Measurements from ENCODE around the gene DSTN.

Gene DSTN

DNA sequence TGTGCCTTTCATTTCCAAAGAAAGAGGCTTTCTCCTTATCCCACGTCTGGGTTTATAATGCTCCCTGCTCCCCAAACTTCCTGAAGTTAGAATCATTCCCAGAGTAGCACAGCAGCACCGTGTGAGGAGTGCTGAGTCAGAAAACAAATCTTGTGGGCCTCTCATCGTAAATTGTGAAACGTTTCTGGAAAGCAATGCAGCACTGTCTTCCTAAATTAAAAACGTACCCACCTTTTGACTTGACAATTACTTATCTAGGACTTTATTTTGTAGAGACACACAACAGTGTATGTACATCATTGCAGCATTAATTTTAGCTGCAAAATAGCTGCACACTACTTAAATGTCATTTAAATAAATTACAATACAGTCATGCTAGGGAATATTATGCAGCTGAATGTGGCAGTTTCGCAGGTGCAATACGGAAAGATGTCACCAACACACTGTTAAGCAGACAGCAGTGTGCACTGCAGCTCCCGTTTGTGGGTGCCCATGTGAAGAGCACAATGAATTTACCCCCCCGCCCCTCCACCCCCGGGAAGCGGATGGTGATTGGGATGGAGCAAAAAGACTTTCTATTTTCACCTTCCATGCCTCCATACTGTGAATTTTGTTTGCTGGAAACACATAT, 81.4 kb downstream of the DSTN start:
- Histone ChIP-seq H3K36me3 (ENCODE audit: control insufficient read depth, insufficient read depth, low read length) (peaks cover 1% of the 10 kb centered on the region), H3K4ac (ENCODE audit: low read depth, low read length) (no peak overlapping the region), H2BK15ac (replicated peaks; ENCODE audit: low read depth) (no peak overlapping the region), H2BK120ac (ENCODE audit: low read depth, low read length) (no peak overlapping the region), H3K18ac (ENCODE audit: low read length) (no peak overlapping the region), H3K79me2 (ENCODE audit: control insufficient read depth, insufficient read depth, low read length) (peaks cover 81% of the 10 kb centered on the region), H2AK5ac (ENCODE audit: low read length) (no peak overlapping the region), H3K4me3 (ENCODE audit: low read length) (no peak overlapping the region), H4K5ac (ENCODE audit: low read length) (no peak overlapping the region), H2BK5ac (ENCODE audit: low read length) (no peak overlapping the region), H4K8ac (ENCODE audit: low read depth, low read length) (no peak overlapping the region), H3K23ac (ENCODE audit: low read length) (no peak overlapping the region), H3K4me1 (ENCODE audit: control insufficient read depth, low read depth, low read length) (peaks cover 4% of the 10 kb centered on the region), H3K4me2 (ENCODE audit: low read length) (no peak overlapping the region), H3K9ac (ENCODE audit: low read length) (no peak overlapping the region), H3K79me1 (ENCODE audit: low read length) (peaks cover 48% of the 10 kb centered on the region), H3K27me3 (ENCODE audit: insufficient read depth, low read length, poor library complexity) (no peaks in the 10 kb centered on the region), H3K27ac (ENCODE audit: low read depth, low read length) (no peak overlapping the region), H3K56ac (ENCODE audit: low read length) (no peak overlapping the region)
- DNase-seq: no peak
- WGBS (ENCODE audit: extremely low coverage, insufficient coverage, low lambda C conversion rate): no CpG with 5 or more reads among the region's 11 CpGs

DNA sequence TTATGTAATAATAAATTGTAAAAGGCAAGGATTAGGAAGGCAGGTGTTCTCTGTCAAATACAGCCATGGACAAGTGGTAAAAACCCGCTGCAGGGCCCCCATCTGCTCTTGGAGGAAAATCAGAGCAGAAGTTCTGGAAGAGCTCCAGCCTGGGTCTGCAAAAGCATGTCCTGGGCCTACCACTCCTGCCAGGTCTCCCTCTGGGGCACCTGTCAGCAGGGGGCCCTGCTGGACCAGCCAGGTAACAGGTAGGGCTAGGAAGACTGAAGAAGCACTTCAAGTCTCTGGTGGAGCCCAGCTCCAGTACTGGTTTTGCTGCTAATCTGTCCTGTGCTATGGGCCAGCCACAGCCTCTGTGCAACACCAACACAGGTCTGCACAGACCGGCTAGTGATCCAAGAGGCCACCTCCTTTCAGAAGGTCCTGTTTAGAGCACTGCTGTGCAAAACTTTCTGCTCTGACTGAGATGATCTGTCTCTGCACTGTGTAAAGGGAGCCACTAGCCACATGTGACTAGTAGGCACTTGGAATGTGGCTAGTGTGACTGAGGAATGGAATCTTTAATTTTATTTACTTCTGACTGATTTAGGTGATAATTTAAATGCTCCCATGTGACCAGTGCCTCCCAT, 82.0 kb downstream of the DSTN start:
- H3K4ac ChIP-seq (ENCODE audit: low read depth, low read length): no peak overlapping the region
- no peaks in the 10 kb centered on the region for H3K27me3 ChIP-seq (ENCODE audit: insufficient read depth, low read length, poor library complexity)
- no peak overlapping the region for H3K4me3 ChIP-seq (ENCODE audit: low read length)
- H3K4me1 ChIP-seq (ENCODE audit: control insufficient read depth, low read depth, low read length): peaks cover 4% of the 10 kb centered on the region
- no peak overlapping the region for H2BK120ac ChIP-seq (ENCODE audit: low read depth, low read length)
- H3K9ac ChIP-seq (ENCODE audit: low read length): no peak overlapping the region
- H3K18ac ChIP-seq (ENCODE audit: low read length): no peak overlapping the region
- H4K5ac ChIP-seq (ENCODE audit: low read length): no peak overlapping the region
- H2AK5ac ChIP-seq (ENCODE audit: low read length): no peak overlapping the region
- no peak overlapping the region for H2BK5ac ChIP-seq (ENCODE audit: low read length)
- no peak overlapping the region for H3K4me2 ChIP-seq (ENCODE audit: low read length)
- H4K8ac ChIP-seq (ENCODE audit: low read depth, low read length): no peak overlapping the region
- no peak overlapping the region for H3K27ac ChIP-seq (ENCODE audit: low read depth, low read length)
- peaks cover 1% of the 10 kb centered on the region for H3K36me3 ChIP-seq (ENCODE audit: control insufficient read depth, insufficient read depth, low read length)
- H3K79me1 ChIP-seq (ENCODE audit: low read length): peaks cover 42% of the 10 kb centered on the region
- H3K56ac ChIP-seq (ENCODE audit: low read length): no peak overlapping the region
- no peak overlapping the region for H3K23ac ChIP-seq (ENCODE audit: low read length)
- no peak for DNase-seq
- H2BK15ac ChIP-seq (replicated peaks; ENCODE audit: low read depth): no peak overlapping the region
- no CpG with 5 or more reads among the region's 2 CpGs for WGBS (ENCODE audit: extremely low coverage, insufficient coverage, low lambda C conversion rate)
- peaks cover 78% of the 10 kb centered on the region for H3K79me2 ChIP-seq (ENCODE audit: control insufficient read depth, insufficient read depth, low read length)

DNA sequence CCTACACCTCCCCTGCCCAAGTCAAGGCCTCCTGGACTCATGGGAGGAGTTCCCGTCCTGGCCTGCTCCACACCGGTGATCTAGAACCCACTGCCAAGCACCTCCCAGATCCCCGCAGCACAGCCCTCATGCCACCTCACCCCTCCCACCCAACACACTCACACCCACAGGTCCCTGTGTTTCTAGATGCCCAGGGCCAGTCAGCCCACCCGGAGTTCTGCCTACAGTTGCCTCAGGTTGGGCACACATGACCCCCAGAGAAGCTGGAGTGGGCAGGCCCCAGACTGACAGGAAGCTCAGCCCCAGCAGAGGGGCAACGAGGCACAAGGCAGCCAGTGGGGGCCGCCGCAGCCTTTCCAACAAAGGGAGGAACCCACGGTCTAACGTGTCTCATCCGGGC, 82.5 kb downstream of the DSTN start:
- no peak for DNase-seq
- peaks cover 37% of the 10 kb centered on the region for H3K79me1 ChIP-seq (ENCODE audit: low read length)

DNA sequence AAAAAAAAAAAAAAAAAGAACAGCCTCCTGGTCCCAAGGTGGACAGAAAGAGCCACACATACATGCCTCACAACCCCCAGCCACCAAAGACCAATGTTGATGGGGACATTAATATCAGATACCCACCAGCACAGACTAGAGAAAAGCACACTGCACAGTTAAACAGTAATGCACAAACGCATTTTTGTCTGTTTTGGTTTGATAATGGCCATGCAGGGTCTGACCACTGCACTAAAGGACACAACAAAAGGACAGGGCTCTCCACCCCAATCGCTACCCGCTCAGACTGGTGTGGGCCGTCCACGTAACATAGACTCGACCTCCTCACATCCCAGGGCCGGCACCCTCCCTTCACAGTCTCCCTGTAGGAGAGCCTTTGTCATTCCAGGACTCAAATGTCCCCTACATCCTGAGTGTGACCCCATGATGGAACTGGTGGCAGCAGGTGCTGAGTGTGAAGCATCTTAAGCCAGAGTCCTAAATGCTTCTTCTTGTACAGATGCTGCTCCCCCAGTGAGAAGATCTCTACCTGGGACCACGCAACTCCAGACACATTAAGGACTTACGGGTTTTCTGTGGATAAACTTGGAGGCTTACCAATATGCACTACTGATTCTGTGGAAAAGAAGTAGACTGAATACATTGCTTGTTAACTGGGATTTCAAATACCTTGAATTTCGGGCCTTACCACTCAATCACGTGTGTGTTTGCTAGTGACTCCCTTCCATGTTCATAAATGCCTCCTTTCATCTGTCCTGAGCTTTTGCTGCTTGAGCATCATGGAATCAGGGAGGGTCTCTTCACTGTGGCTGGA, 84.2 kb downstream of the DSTN start:
- peaks cover 73% of the 10 kb centered on the region for H3K79me2 ChIP-seq (ENCODE audit: control insufficient read depth, insufficient read depth, low read length)
- no peak overlapping the region for H4K8ac ChIP-seq (ENCODE audit: low read depth, low read length)
- no peaks in the 10 kb centered on the region for H3K27me3 ChIP-seq (ENCODE audit: insufficient read depth, low read length, poor library complexity)
- H3K79me1 ChIP-seq (ENCODE audit: low read length): peaks cover 35% of the 10 kb centered on the region
- no peak for DNase-seq
- peak overlapping the region; percentile 18 for H3K56ac ChIP-seq (ENCODE audit: low read length)
- peaks cover 4% of the 10 kb centered on the region for H3K4me1 ChIP-seq (ENCODE audit: control insufficient read depth, low read depth, low read length)
- H2AK5ac ChIP-seq (ENCODE audit: low read length): no peak overlapping the region
- no peak overlapping the region for H3K4ac ChIP-seq (ENCODE audit: low read depth, low read length)
- H2BK120ac ChIP-seq (ENCODE audit: low read depth, low read length): no peak overlapping the region
- H3K27ac ChIP-seq (ENCODE audit: low read depth, low read length): no peak overlapping the region
- no CpG with 5 or more reads among the region's 11 CpGs for WGBS (ENCODE audit: extremely low coverage, insufficient coverage, low lambda C conversion rate)
- no peak overlapping the region for H3K23ac ChIP-seq (ENCODE audit: low read length)
- no peak overlapping the region for H2BK15ac ChIP-seq (replicated peaks; ENCODE audit: low read depth)
- no peak overlapping the region for H3K4me2 ChIP-seq (ENCODE audit: low read length)
- H2BK5ac ChIP-seq (ENCODE audit: low read length): peak overlapping the region; percentile 18
- no peak overlapping the region for H3K4me3 ChIP-seq (ENCODE audit: low read length)
- peaks cover 8% of the 10 kb centered on the region for H3K36me3 ChIP-seq (ENCODE audit: control insufficient read depth, insufficient read depth, low read length)
- no peak overlapping the region for H4K5ac ChIP-seq (ENCODE audit: low read length)
- no peak overlapping the region for H3K9ac ChIP-seq (ENCODE audit: low read length)
- H3K18ac ChIP-seq (ENCODE audit: low read length): no peak overlapping the region

More for the DNA sequence above, 82.5 kb downstream of the DSTN start:
- peaks cover 1% of the 10 kb centered on the region for H3K36me3 ChIP-seq (ENCODE audit: control insufficient read depth, insufficient read depth, low read length)
- H3K23ac ChIP-seq (ENCODE audit: low read length): no peak overlapping the region
- no peak overlapping the region for H2BK120ac ChIP-seq (ENCODE audit: low read depth, low read length)
- H3K9ac ChIP-seq (ENCODE audit: low read length): no peak overlapping the region
- no peak overlapping the region for H3K18ac ChIP-seq (ENCODE audit: low read length)
- no peak overlapping the region for H3K56ac ChIP-seq (ENCODE audit: low read length)
- WGBS (ENCODE audit: extremely low coverage, insufficient coverage, low lambda C conversion rate): no CpG with 5 or more reads among the region's 10 CpGs
- no peak overlapping the region for H4K8ac ChIP-seq (ENCODE audit: low read depth, low read length)
- no peak overlapping the region for H2BK15ac ChIP-seq (replicated peaks; ENCODE audit: low read depth)
- no peak overlapping the region for H2AK5ac ChIP-seq (ENCODE audit: low read length)
- H3K4me3 ChIP-seq (ENCODE audit: low read length): no peak overlapping the region
- no peak overlapping the region for H3K27ac ChIP-seq (ENCODE audit: low read depth, low read length)
- H3K4me1 ChIP-seq (ENCODE audit: control insufficient read depth, low read depth, low read length): peaks cover 4% of the 10 kb centered on the region
- H3K4ac ChIP-seq (ENCODE audit: low read depth, low read length): no peak overlapping the region
- no peaks in the 10 kb centered on the region for H3K27me3 ChIP-seq (ENCODE audit: insufficient read depth, low read length, poor library complexity)
- H2BK5ac ChIP-seq (ENCODE audit: low read length): no peak overlapping the region
- H3K4me2 ChIP-seq (ENCODE audit: low read length): no peak overlapping the region
- peaks cover 76% of the 10 kb centered on the region for H3K79me2 ChIP-seq (ENCODE audit: control insufficient read depth, insufficient read depth, low read length)
- H4K5ac ChIP-seq (ENCODE audit: low read length): no peak overlapping the region

DNA sequence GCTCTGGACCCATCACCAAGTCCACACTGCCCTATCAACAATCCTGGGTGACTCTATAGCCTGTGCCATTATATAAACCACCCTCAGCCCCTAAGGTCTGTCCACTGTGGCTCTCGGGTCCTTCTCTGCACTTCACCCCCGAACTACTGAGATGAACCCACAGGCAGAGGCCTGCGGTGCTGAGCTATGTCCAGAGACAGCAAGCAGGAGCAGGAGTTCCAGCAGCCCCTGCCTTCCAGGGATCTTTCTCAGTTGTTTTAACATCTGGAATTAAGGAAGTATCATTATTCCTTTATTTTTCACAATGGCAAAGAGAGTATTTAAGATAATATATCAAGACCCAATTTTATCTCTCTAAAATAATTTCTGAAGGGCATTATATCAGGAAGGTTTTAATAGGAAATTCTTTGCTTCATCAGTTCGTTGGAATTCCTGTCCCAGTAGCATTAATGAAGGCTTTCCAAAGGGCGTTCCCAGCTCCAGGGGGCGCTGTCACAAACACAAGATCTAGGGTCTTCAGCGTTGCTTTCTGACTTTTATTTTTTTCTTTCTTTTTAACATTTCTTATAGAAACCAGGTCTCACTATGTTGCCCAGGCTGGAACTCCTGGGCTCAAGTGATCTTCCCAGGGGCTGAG, 84.9 kb downstream of the DSTN start:
- Histone ChIP-seq H3K27ac (ENCODE audit: low read depth, low read length) (peak overlapping the region; percentile 71), H2BK15ac (replicated peaks; ENCODE audit: low read depth) (no peak overlapping the region), H3K4me3 (ENCODE audit: low read length) (no peak overlapping the region), H4K5ac (ENCODE audit: low read length) (no peak overlapping the region), H3K4ac (ENCODE audit: low read depth, low read length) (no peak overlapping the region), H2BK5ac (ENCODE audit: low read length) (peak overlapping the region; percentile 68), H3K27me3 (ENCODE audit: insufficient read depth, low read length, poor library complexity) (no peaks in the 10 kb centered on the region), H4K8ac (ENCODE audit: low read depth, low read length) (no peak overlapping the region), H2BK120ac (ENCODE audit: low read depth, low read length) (no peak overlapping the region), H3K23ac (ENCODE audit: low read length) (no peak overlapping the region), H3K79me2 (ENCODE audit: control insufficient read depth, insufficient read depth, low read length) (peaks cover 67% of the 10 kb centered on the region), H3K4me1 (ENCODE audit: control insufficient read depth, low read depth, low read length) (peaks cover 4% of the 10 kb centered on the region), H3K4me2 (ENCODE audit: low read length) (no peak overlapping the region), H3K79me1 (ENCODE audit: low read length) (peaks cover 35% of the 10 kb centered on the region), H2AK5ac (ENCODE audit: low read length) (no peak overlapping the region), H3K9ac (ENCODE audit: low read length) (peak overlapping the region; percentile 28), H3K56ac (ENCODE audit: low read length) (peak overlapping the region; percentile 73), H3K36me3 (ENCODE audit: control insufficient read depth, insufficient read depth, low read length) (peaks cover 8% of the 10 kb centered on the region), H3K18ac (ENCODE audit: low read length) (no peak overlapping the region)
- peak; percentile 89 for DNase-seq
- WGBS (ENCODE audit: extremely low coverage, insufficient coverage, low lambda C conversion rate): no CpG with 5 or more reads among the region's 7 CpGs

Measured in mesendoderm (in vitro differentiated cells).